GM18519 (cell line): ENCODE results near the gene CACNA2D3.

Source experiments
- ATAC-seq: cut with Tn5 transposase; IDR thresholded peaks from one replicate; pipeline ENCODE4 v1.9.1; 2021; ENCODE audit warnings: mild to moderate bottlenecking, moderate library complexity; ENCODE audit not compliant: unreplicated experiment, low FRiP score

The CACNA2D3 gene

GRCh38 chr3:54125300-54125699 is 2.9 kb downstream of the CACNA2D3 start:
- no peak for ATAC-seq

- ATAC-seq, result no peak
These were observed 4.2 kb downstream of the CACNA2D3 start for GRCh38 chr3:54126551-54126950.

GRCh38 chr3:54127499-54128056 is 5.2 kb downstream of the CACNA2D3 start:
- no peak for ATAC-seq

- ATAC-seq, result no peak
These were observed 8.8 kb downstream of the CACNA2D3 start for GRCh38 chr3:54131026-54131605.

- ATAC-seq, result no peak
These were observed 9.5 kb downstream of the CACNA2D3 start for GRCh38 chr3:54131890-54132289.

GRCh38 chr3:54132685-54133084 is 10.3 kb downstream of the CACNA2D3 start:
- ATAC-seq, result no peak

- no peak for ATAC-seq
These were observed 10.8 kb downstream of the CACNA2D3 start for GRCh38 chr3:54133196-54133595.

GRCh38 chr3:54134155-54134554 is 11.8 kb downstream of the CACNA2D3 start:
- no peak for ATAC-seq

- no peak for ATAC-seq
These were observed 12.4 kb downstream of the CACNA2D3 start for GRCh38 chr3:54134713-54135112.

GRCh38 chr3:54137311-54137710 is 15.0 kb downstream of the CACNA2D3 start:
- no peak for ATAC-seq

GRCh38 chr3:54138937-54139547 is 16.7 kb downstream of the CACNA2D3 start:
- no peak for ATAC-seq

- ATAC-seq, result no peak
These were observed 17.3 kb downstream of the CACNA2D3 start for GRCh38 chr3:54139630-54140029.

- ATAC-seq, result no peak
These were observed 21.9 kb downstream of the CACNA2D3 start for GRCh38 chr3:54144284-54144683.

- ATAC-seq, result no peak
These were observed 24.3 kb downstream of the CACNA2D3 start for GRCh38 chr3:54146506-54147239.

GRCh38 chr3:54150864-54151467 is 28.6 kb downstream of the CACNA2D3 start:
- ATAC-seq, result no peak

- no peak for ATAC-seq
These were observed 31.1 kb downstream of the CACNA2D3 start for GRCh38 chr3:54153477-54153876.

GRCh38 chr3:54157860-54158259 is 35.5 kb downstream of the CACNA2D3 start:
- ATAC-seq, result no peak

- no peak for ATAC-seq
These were observed 37.6 kb downstream of the CACNA2D3 start for GRCh38 chr3:54159917-54160316.

GRCh38 chr3:54163441-54163840 is 41.1 kb downstream of the CACNA2D3 start:
- no peak for ATAC-seq

- ATAC-seq, result no peak
These were observed 42.0 kb downstream of the CACNA2D3 start for GRCh38 chr3:54164192-54164975.
